H1 (cell line): ENCODE data around the gene CTXN3. TPM values are rescaled to one million over a fixed set of nuclear protein-coding genes. Genes with fewer than 3 reads are reported as not detected.

ENCODE experiments used
- BACH1 ChIP-seq: IDR thresholded peaks from 2 replicates; pipeline ENCODE4 v1.6.1; 2012; ENCODE audit warnings: low read length, improper control_type of control experiment
- CBX5 ChIP-seq: fragments of 300-800, 300-1000 bp; sonication (generic); IDR thresholded peaks from 2 replicates; pipeline ENCODE4 v1.7.1; 2016; ENCODE audit warnings: antibody characterized with exemption, low read length, low read depth
- EGR1 ChIP-seq: IDR thresholded peaks from 2 replicates; pipeline ENCODE4 v1.6.1; 2011; ENCODE audit warnings: low read depth, low read length, borderline replicate concordance
- HDAC2 ChIP-seq, 2 experiments: fragments of 300-600 bp in 1 of 2; sonication (generic) in 1 of 2; IDR thresholded peaks; 2 replicates each; pipeline ENCODE4 v1.6.1; 2011 to 2012; ENCODE audit warnings: low read depth in 2 of 2, low read length in 2 of 2, mild to moderate bottlenecking in 2 of 2, moderate library complexity in 2 of 2, borderline replicate concordance in 1 of 2, inconsistent platforms in 1 of 2
- KDM5A ChIP-seq: fragments of 200-600 bp; IDR thresholded peaks from 2 replicates; pipeline ENCODE4 v1.7.1; 2012; ENCODE audit warnings: mild to moderate bottlenecking, low read length, inconsistent platforms, mixed read lengths
- SP1 ChIP-seq: IDR thresholded peaks from 2 replicates; pipeline ENCODE4 v1.6.1; 2011; ENCODE audit warnings: low read depth, low read length
- TCF12 ChIP-seq: IDR thresholded peaks from 2 replicates; pipeline ENCODE4 v1.6.1; 2011; ENCODE audit warnings: low read depth, mild to moderate bottlenecking, low read length
- polyA plus RNA-seq, 7 experiments: library from polyadenylated mRNA; depleted of rRNA in 3 of 7; stranded (reverse) in 5 of 7; unstranded in 2 of 7; fragments of >200 nt in 5 of 7; fragments of 200-250 nt in 2 of 7; gene quantifications; 1 replicate in 5 of 7; 2 replicates in 1 of 7; 4 replicates in 1 of 7; pipeline versions ENCODE4 v1.2.1 to v1.2.3, GENCODE V29; 2011 to 2013; ENCODE audit warnings: missing spikeins in 2 of 7, mixed read lengths in 2 of 7
- total RNA-seq: library from RNA; stranded (reverse); fragmentation: NEBNext Ultra II Directional; extraction: Animal tissue kit (Norgen Biotek cat#: 25700); gene quantifications from 2 replicates; pipeline ENCODE4 v1.2.1, GENCODE V29; 2021
- TF ChIP-seq, protein P1 (sequence below): IDR thresholded peaks from 2 replicates; pipeline ENCODE4 v1.6.1; 2012; ENCODE audit warnings: low read length, inconsistent platforms

CTXN3 gene
- total and polyA plus RNA-seq, 2 of the 8 experiments (the other 6 are each of a cell fraction or from before 2014, with no cell fraction given), result 0.05 TPM; not detected in 1

DNA sequence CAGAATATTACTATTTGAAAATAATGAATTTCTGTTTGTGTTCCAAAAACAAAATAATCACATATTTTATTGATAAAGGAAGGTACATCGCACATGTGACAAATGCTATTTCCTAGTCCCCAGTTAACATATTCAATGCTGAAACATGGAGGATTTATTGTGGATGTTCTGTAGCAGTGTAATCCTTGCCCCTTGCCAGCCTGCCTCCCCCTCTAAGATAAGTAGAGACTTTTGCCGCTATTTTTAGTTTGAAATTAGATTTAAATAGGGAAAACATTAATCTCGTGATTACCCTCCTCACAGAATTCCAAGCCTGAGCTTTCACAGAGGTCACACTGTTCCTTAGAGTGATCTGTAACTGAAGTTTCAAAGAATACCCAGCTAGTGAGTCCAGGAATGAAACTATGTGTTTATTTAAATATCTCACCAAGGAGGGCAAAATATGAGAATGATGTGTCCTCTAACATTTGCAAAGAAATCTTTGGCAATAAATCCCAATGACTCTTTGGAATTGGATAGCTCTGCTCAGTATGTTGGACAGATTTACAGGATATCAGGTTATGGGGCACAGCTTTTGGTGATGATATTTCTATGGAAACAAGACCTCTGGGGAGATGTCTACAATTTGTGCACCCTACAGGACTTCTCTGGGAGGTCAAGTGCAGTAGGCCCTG, 17.3 kb downstream of the CTXN3 start (continued):
- TF ChIP-seq, protein P1, sequence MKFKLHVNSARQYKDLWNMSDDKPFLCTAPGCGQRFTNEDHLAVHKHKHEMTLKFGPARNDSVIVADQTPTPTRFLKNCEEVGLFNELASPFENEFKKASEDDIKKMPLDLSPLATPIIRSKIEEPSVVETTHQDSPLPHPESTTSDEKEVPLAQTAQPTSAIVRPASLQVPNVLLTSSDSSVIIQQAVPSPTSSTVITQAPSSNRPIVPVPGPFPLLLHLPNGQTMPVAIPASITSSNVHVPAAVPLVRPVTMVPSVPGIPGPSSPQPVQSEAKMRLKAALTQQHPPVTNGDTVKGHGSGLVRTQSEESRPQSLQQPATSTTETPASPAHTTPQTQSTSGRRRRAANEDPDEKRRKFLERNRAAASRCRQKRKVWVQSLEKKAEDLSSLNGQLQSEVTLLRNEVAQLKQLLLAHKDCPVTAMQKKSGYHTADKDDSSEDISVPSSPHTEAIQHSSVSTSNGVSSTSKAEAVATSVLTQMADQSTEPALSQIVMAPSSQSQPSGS, result no peak
- TF ChIP-seq BACH1, result no peak
- no peak for TF ChIP-seq CBX5
- no peak for TF ChIP-seq SP1
- TF ChIP-seq HDAC2 (IDR thresholded peaks at IDR 0.05; ENCODE audit: borderline replicate concordance in 1 of 2, low read depth in 2 of 2, low read length in 2 of 2), result no peak
- TF ChIP-seq EGR1, result no peak
- TF ChIP-seq KDM5A, result no peak
- no peak for TF ChIP-seq TCF12
